ENCODE results near the gene WDR44. TPM values are rescaled to one million over a fixed set of nuclear protein-coding genes. Genes with fewer than 3 reads are reported as not detected.
A peak's percentile ranks its signal among the peaks of the same experiment; 100 is the strongest.
"Not testable (repeated sequence)": the region's sequence is repeated elsewhere in the genome, so short reads cannot be mapped to it uniquely, and the experiment has no call there.

The WDR44 gene
- total and polyA plus RNA-seq, 2 donors (not counting 3 experiments of a cell fraction or from before 2014, with no cell fraction given) = 6.5 to 17.4 TPM

- ChIA-PET POLR2A (no interaction called here), CTCF (interaction anchor here (0.9 kb wide), 1 partner anchor 9 kb away, joined by 4 read pairs; no protein-coding TSS in a partner anchor)
- TF ChIP-seq GATA2 (IDR thresholded peaks at IDR 0.05; ENCODE audit: insufficient read depth, insufficient read length, low read depth, low read length) (no peak), CTCF (IDR thresholded peaks at IDR 0.05; ENCODE audit: extremely low read depth in 1 of 2, insufficient read depth in 1 of 2, low read depth in 1 of 2, low read length in 2 of 2) (no peak), POLR2A (IDR thresholded peaks at IDR 0.05; ENCODE audit: low read depth, low read length) (no peak), POLR2AphosphoS5 (IDR thresholded peaks at IDR 0.05; ENCODE audit: insufficient read depth, low read depth, low read length) (no peak), MAX (IDR thresholded peaks at IDR 0.05; ENCODE audit: insufficient read depth, insufficient read length) (no peak), JUN (IDR thresholded peaks at IDR 0.05; ENCODE audit: borderline replicate concordance, insufficient read depth, insufficient read length, low read depth) (no peak), FOS (IDR thresholded peaks at IDR 0.05; ENCODE audit: borderline replicate concordance, insufficient read depth, low read length) (no peak), MYC (IDR thresholded peaks at IDR 0.05; ENCODE audit: low read depth, low read length) (no peak), EZH2 (IDR thresholded peaks at IDR 0.05; ENCODE audit: borderline replicate concordance, low read depth, low read length, severe bottlenecking) (no peak)
- Histone ChIP-seq H3K4me1 (ENCODE audit: control insufficient read depth, extremely low read depth, insufficient read depth, low read length) (no peaks in the 10 kb centered on the region), H3K9me3 (replicated peaks; ENCODE audit: control insufficient read depth, insufficient read depth, low read length) (no peaks in the 10 kb centered on the region), H3K9me1 (replicated peaks; ENCODE audit: control insufficient read depth, extremely low read depth, insufficient read depth, low read length) (no peaks in the 10 kb centered on the region), H3K4me3 (replicated peaks in 1 of 3; ENCODE audit: insufficient read depth in 1 of 3, low read depth in 1 of 3, low read length in 3 of 3) (no peak overlapping the region), H4K20me1 (replicated peaks; ENCODE audit: control insufficient read depth, extremely low read depth, insufficient read depth, low read length) (no peaks in the 10 kb centered on the region), H3K9ac (replicated peaks; ENCODE audit: extremely low read depth, insufficient read depth, low read length) (no peak overlapping the region), H3K79me2 (ENCODE audit: control insufficient read depth, insufficient read depth, low read length) (no peaks in the 10 kb centered on the region), H3K36me3 (ENCODE audit: control insufficient read depth in 2 of 2, extremely low read depth in 1 of 2, insufficient read depth in 2 of 2, low read length in 2 of 2) (no peaks in the 10 kb centered on the region), H2AFZ (ENCODE audit: low read depth, low read length) (no peak overlapping the region), H3K4me2 (ENCODE audit: insufficient read depth, low read length) (no peak overlapping the region), H3K27me3 (ENCODE audit: control insufficient read depth in 2 of 2, insufficient read depth in 2 of 2, low read length in 2 of 2) (no peaks in the 10 kb centered on the region), H3K27ac (ENCODE audit: insufficient read depth, low read depth, low read length) (no peak overlapping the region)
- no peak for DNase-seq (ENCODE audit: low read depth, low spot score)
- dilution Hi-C loops (cut with MboI; ENCODE audit: extremely low pct_ligation_motif_present, low sequenced_read_pairs) (no loop called here), intact Hi-C loops (cut with micrococcal nuclease) (no loop called here)
- no TSS peak for BruUV-seq (replicated peaks)
- peak; percentile 71 for FAIRE-seq
Observed at GRCh38 chrX:118468122-118468521, 122.2 kb downstream of the WDR44 start.

- H3K9me3 ChIP-seq (replicated peaks; ENCODE audit: control insufficient read depth, insufficient read depth, low read length); H3K9ac ChIP-seq (replicated peaks; ENCODE audit: extremely low read depth, insufficient read depth, low read length); H3K4me3 ChIP-seq (replicated peaks in 1 of 3; ENCODE audit: insufficient read depth in 1 of 3, low read depth in 1 of 3, low read length in 3 of 3); H4K20me1 ChIP-seq (replicated peaks; ENCODE audit: control insufficient read depth, extremely low read depth, insufficient read depth, low read length); BruUV-seq (replicated peaks); H3K27me3 ChIP-seq (ENCODE audit: control insufficient read depth in 2 of 2, insufficient read depth in 2 of 2, low read length in 2 of 2); DNase-seq (ENCODE audit: low read depth, low spot score); H2AFZ ChIP-seq (ENCODE audit: low read depth, low read length); dilution Hi-C loops (cut with MboI; ENCODE audit: extremely low pct_ligation_motif_present, low sequenced_read_pairs); POLR2A ChIA-PET; intact Hi-C loops (cut with micrococcal nuclease); H3K36me3 ChIP-seq (ENCODE audit: control insufficient read depth in 2 of 2, extremely low read depth in 1 of 2, insufficient read depth in 2 of 2, low read length in 2 of 2); H3K9me1 ChIP-seq (replicated peaks; ENCODE audit: control insufficient read depth, extremely low read depth, insufficient read depth, low read length); H3K4me1 ChIP-seq (ENCODE audit: control insufficient read depth, extremely low read depth, insufficient read depth, low read length); H3K79me2 ChIP-seq (ENCODE audit: control insufficient read depth, insufficient read depth, low read length); H3K27ac ChIP-seq (ENCODE audit: insufficient read depth, low read depth, low read length); H3K4me2 ChIP-seq (ENCODE audit: insufficient read depth, low read length); FAIRE-seq: not testable (repeated sequence)
- CTCF ChIA-PET = interaction anchor here (2.1 kb wide), 1 partner anchor 11 kb away, joined by 10 read pairs; no protein-coding TSS in a partner anchor
Observed at GRCh38 chrX:118470721-118471347, 124.9 kb downstream of the WDR44 start.
